ENCODE results near the gene RNASEH1. TPM values are rescaled to one million over a fixed set of nuclear protein-coding genes. Genes with fewer than 3 reads are reported as not detected.
"Not testable (repeated sequence)": the region's sequence is repeated elsewhere in the genome, so short reads cannot be mapped to it uniquely, and the experiment has no call there.

RNASEH1 gene
- total RNA-seq, 1 donor from 2014 or later = 26.8 TPM

GRCh38 chr2:3516831-3517230 is 41.3 kb downstream of the RNASEH1 start:
- peaks cover 25% of the 10 kb centered on the region for H3F3A ChIP-seq (ENCODE audit: low read depth)
- H4K20me1 ChIP-seq (ENCODE audit: low read depth) = no peaks in the 10 kb centered on the region
- Mint-ChIP-seq H3K4me3 (no peak overlapping the region), H3K27me3 (ENCODE audit: insufficient read depth, low read depth) (peaks cover 2% of the 10 kb centered on the region), H3K36me3 (peaks cover 18% of the 10 kb centered on the region), H3K4me1 (peaks cover 23% of the 10 kb centered on the region), H3K9me3 (peaks cover 8% of the 10 kb centered on the region), H3K27ac (no peak overlapping the region)
- H3K4me2 ChIP-seq = no peak overlapping the region
- peaks cover 20% of the 10 kb centered on the region for H3K79me2 ChIP-seq (ENCODE audit: low read depth)
- DNase-seq (ENCODE audit: low spot score) = no peak
- no peaks in the 10 kb centered on the region for H3K27me3 ChIP-seq
- no peak overlapping the region for H3K27ac ChIP-seq
- no peak overlapping the region for H3K9ac ChIP-seq
- no peak overlapping the region for H3K4me3 ChIP-seq
- no peak overlapping the region for H2AFZ ChIP-seq (replicated peaks)
- TF ChIP-seq EZH2 (IDR thresholded peaks at IDR 0.05) = no peak
- no peak for TF ChIP-seq CTCF (IDR thresholded peaks at IDR 0.05)
- TF ChIP-seq EZH2phosphoT487 (IDR thresholded peaks at IDR 0.05) = no peak
- H3K4me1 ChIP-seq = peaks cover 8% of the 10 kb centered on the region
- peaks cover 5% of the 10 kb centered on the region for H3K36me3 ChIP-seq
- H3K9me3 ChIP-seq (ENCODE audit: low read depth) = no peaks in the 10 kb centered on the region

- not testable (repeated sequence) for H3K9ac ChIP-seq; H3K9me3 ChIP-seq (ENCODE audit: low read depth); H3K27ac Mint-ChIP-seq; H2AFZ ChIP-seq (replicated peaks); H3K4me1 ChIP-seq; H3K9me3 Mint-ChIP-seq; H3K27ac ChIP-seq; H3K27me3 Mint-ChIP-seq (ENCODE audit: insufficient read depth, low read depth); H3K4me3 ChIP-seq; H3K36me3 ChIP-seq; H4K20me1 ChIP-seq (ENCODE audit: low read depth); H3K4me2 ChIP-seq; H3K4me3 Mint-ChIP-seq; DNase-seq (ENCODE audit: low spot score); H3K27me3 ChIP-seq
- H3K36me3 Mint-ChIP-seq = peaks cover 23% of the 10 kb centered on the region
- peaks cover 12% of the 10 kb centered on the region for H3K4me1 Mint-ChIP-seq
- Histone ChIP-seq H3K79me2 (ENCODE audit: low read depth) (peaks cover 20% of the 10 kb centered on the region), H3F3A (ENCODE audit: low read depth) (peaks cover 25% of the 10 kb centered on the region)
Measured at GRCh38 chr2:3515438-3515837, 42.7 kb downstream of the RNASEH1 start.

- no peaks in the 10 kb centered on the region for H3K9me3 ChIP-seq (ENCODE audit: low read depth)
- H2AFZ ChIP-seq (replicated peaks) = no peak overlapping the region
- H3K36me3 Mint-ChIP-seq = peaks cover 26% of the 10 kb centered on the region
- no peaks in the 10 kb centered on the region for H3K27me3 ChIP-seq
- TF ChIP-seq CTCF (IDR thresholded peaks at IDR 0.05) = no peak
- TF ChIP-seq EZH2 (IDR thresholded peaks at IDR 0.05) = no peak
- TF ChIP-seq EZH2phosphoT487 (IDR thresholded peaks at IDR 0.05) = no peak
- H3K9ac ChIP-seq = no peak overlapping the region
- no peak overlapping the region for H3K4me3 ChIP-seq
- peaks cover 5% of the 10 kb centered on the region for H3K36me3 ChIP-seq
- H3K27ac Mint-ChIP-seq = no peak overlapping the region
- H3K4me1 Mint-ChIP-seq = peaks cover 4% of the 10 kb centered on the region
- H3K4me3 Mint-ChIP-seq = no peak overlapping the region
- H3K4me2 ChIP-seq = no peak overlapping the region
- H3F3A ChIP-seq (ENCODE audit: low read depth) = peaks cover 9% of the 10 kb centered on the region
- H3K27ac ChIP-seq = no peak overlapping the region
- no peaks in the 10 kb centered on the region for H3K4me1 ChIP-seq
- peaks cover 11% of the 10 kb centered on the region for H3K9me3 Mint-ChIP-seq
- no peaks in the 10 kb centered on the region for H4K20me1 ChIP-seq (ENCODE audit: low read depth)
- no peak for DNase-seq (ENCODE audit: low spot score)
- H3K27me3 Mint-ChIP-seq (ENCODE audit: insufficient read depth, low read depth) = no peaks in the 10 kb centered on the region
- H3K79me2 ChIP-seq (ENCODE audit: low read depth) = peaks cover 19% of the 10 kb centered on the region
Measured at GRCh38 chr2:3513026-3513810, 44.9 kb downstream of the RNASEH1 start.

- DNase-seq (ENCODE audit: low spot score) = no peak
- Mint-ChIP-seq H3K27me3 (ENCODE audit: insufficient read depth, low read depth) (no peaks in the 10 kb centered on the region), H3K4me3 (no peak overlapping the region), H3K27ac (no peak overlapping the region), H3K36me3 (peaks cover 29% of the 10 kb centered on the region), H3K9me3 (peaks cover 11% of the 10 kb centered on the region), H3K4me1 (no peaks in the 10 kb centered on the region)
- Histone ChIP-seq H3K4me2 (no peak overlapping the region), H3F3A (ENCODE audit: low read depth) (peaks cover 2% of the 10 kb centered on the region), H3K27me3 (no peaks in the 10 kb centered on the region), H2AFZ (replicated peaks) (no peak overlapping the region), H3K4me1 (no peaks in the 10 kb centered on the region), H3K9ac (no peak overlapping the region), H3K27ac (no peak overlapping the region), H3K4me3 (no peak overlapping the region), H4K20me1 (ENCODE audit: low read depth) (no peaks in the 10 kb centered on the region), H3K9me3 (ENCODE audit: low read depth) (no peaks in the 10 kb centered on the region), H3K79me2 (ENCODE audit: low read depth) (peaks cover 7% of the 10 kb centered on the region), H3K36me3 (peaks cover under 1% of the 10 kb centered on the region)
- TF ChIP-seq EZH2phosphoT487 (IDR thresholded peaks at IDR 0.05) = no peak
- no peak for TF ChIP-seq EZH2 (IDR thresholded peaks at IDR 0.05)
- TF ChIP-seq CTCF (IDR thresholded peaks at IDR 0.05) = no peak
Measured at GRCh38 chr2:3512086-3512485, 46.0 kb downstream of the RNASEH1 start.
